Measurements from ENCODE around the gene THSD4. TPM values are rescaled to one million over a fixed set of nuclear protein-coding genes. Genes with fewer than 3 reads are reported as not detected.
"Not testable (repeated sequence)": the region's sequence is repeated elsewhere in the genome, so short reads cannot be mapped to it uniquely, and the experiment has no call there.

THSD4 gene
- total RNA-seq, 1 experiment from 2014 or later: 19.5 TPM

DNA sequence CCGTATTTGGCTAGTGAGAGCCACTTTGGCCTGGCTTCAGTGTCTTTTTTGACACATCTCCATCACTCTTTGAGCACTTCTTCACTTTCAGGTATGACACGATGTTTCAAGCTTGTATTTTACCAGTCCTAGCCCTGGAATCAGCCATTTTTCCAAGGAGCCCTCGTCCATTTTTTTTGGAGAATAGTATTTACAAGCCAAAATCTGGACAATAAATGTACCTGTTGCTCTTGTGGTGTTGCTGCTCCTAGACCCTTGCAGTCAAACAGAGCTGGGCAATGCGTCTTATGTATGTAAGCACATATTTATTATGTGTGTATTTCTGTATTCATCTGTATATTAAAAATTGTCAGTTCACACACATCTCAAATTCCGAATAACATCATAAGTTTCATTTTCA is 231.2 kb downstream of the THSD4 start:
- DNase-seq (ENCODE audit: low spot score): no peak

DNA sequence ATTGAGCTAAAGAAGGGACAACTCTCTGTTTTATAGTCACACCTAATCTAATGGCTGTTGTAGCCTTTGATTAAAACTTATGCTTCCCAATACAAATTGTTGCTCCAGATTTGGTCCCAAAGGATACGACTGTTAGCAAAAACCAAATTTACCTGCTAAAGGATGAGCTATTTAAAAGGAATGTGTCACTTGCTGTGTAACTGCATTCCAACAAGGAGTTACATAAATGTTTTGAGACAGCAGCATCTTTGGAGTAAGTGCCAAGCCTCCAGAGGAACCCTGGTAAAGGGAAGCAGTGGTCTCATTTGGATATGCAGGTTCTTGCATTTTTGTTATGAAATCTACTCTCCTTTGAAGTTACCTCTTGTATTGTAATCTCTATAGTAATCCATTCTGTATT is 233.3 kb downstream of the THSD4 start:
- no peak for DNase-seq (ENCODE audit: low spot score)

DNA sequence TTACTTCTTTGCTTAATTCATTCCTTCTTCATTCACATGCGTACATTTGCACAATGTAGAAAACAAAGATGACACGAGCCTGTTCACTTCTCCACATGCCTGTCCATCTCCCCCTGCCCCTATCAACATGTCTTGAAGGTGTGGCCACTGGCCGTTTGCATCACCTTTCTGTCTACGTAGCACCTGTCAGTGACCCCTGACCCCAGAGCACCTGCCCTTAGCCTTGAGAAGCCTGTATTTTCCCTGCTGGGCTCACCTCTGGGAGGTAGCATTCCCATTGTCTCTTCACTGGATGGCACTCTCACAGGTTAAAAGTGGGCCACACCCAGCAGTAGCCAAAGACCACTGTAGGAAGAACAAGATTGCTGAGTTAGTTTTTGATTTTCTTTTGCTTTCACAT is 234.1 kb downstream of the THSD4 start:
- no peak for DNase-seq (ENCODE audit: low spot score)

DNA sequence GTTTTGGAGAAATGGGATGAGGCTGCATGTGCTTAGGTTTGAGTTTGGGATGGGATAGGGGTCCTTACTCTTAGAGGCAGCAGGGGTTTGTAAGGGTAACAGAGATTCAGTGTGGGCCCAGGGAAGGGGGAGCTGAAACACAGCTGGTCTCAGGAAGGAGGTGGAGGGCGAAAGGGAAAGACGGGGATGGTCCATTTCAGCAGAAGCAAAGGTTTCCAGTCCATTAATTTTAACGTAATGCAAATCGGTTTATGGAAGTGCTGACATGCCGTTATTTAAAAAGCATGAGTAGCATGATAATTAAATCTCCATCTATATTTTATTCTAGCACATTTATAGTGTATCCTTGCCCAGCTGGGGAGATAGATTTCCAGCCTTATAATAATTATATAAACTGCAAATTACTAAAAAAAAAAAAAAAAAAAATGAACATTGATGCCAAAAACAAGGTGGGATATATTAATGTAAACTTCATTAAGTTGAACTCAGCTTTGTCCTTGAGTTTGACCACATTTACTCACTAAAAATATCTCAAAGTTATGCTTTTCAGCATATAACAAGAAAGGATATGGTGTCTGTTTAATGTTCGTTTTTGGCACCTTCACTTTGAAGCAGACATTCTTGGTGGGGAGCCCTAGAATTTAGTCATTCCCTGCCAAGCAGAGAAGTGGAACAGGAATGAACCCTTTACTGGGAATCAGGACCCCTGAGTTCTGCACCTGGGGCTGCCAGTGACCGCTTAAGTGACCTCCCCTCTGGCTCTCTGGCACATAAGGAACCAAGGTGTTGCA is 234.7 kb downstream of the THSD4 start:
- no peak for DNase-seq (ENCODE audit: low spot score)

DNA sequence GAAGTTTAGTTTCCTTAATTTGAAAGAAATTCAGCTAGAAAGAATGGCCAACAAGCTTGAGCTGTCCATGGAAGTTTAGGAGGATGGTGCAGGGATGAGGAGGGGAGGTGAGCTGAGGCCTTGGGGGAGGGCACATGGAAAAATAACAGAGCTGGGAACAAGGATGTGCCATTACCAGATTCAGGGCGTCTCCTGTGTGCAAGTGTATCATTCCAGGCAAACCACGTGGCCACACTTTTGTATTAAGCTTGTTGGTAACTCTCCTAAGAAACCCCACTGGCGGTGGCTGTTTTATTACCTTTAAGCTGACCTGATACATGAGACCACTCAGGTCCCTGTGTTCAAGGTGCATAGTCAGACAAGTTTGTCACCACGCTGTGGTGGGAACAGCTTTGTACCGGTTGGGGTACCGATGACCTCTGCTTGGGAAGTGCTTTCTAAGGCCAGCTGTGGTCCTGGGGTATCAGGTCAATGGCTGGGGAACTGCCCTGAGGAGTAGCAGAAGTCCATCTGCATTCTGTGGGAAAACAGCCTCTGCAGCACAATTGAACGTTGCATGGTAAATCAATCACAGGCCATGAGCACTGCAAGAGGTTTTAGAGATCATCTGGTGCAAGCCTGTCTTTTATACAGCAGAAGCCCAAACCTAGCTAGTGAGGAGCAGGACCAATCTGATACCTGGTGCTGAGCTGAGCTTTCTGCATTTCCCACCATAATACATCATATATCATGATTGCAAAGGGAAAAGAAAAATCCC is 235.5 kb downstream of the THSD4 start:
- DNase-seq (ENCODE audit: low spot score): no peak

DNA sequence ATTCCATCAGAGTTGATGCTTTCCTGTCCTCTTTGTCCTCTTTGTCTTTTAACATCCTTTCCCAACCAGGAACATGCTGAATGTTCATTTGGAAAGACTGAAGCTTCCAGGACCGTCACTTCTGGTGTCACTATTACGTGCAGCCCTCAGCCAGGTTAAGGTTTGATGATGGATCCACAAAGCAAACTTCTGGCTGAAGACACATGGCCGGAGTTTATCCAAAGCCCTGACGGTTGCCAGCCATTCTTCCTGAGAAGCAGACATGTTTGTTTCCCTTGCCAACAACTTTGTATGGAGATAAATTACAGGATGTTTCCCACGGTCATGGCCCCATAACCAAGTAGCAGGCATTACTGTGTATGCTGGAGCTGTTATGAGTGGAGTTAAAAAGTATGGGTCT is 236.9 kb downstream of the THSD4 start:
- DNase-seq (ENCODE audit: low spot score): no peak

DNA sequence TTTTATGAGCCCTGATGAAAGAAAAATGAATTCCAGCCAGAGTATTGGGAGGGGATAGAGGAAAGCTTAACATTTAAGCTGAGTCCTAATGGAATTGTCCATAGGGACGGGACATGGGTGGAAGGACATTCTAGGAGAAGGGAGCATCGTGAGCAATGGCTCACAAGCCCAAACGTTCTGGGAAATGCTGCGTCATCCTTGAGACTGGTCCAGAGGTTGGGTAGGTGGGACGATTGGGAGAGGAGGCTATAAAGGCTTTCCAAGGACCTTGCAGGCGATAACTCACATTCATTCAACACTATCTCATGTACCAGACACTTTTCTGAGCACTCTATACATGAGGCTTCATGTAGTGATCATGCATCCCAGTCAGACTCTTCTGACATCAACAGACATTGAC is 237.5 kb downstream of the THSD4 start:
- no peak for DNase-seq (ENCODE audit: low spot score)

DNA sequence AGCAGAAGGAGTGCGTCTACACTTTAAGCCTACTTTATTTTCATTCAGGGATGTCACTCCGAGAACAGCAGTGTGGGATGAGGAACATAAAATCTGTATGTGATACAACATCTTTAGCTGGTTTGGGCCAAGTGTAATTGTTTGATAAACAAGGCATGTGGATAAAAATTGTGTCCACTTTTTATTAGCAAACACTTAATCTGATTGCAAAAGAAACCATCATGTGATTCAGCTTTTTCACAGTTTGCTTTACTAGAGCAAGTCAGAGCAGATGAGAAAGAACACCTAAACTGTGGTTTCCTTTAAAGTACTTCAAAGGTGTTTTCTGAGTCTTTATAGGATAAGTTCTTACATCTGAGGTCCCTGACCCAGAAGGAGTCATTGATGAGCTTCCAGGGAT is 237.9 kb downstream of the THSD4 start:
- DNase-seq (ENCODE audit: low spot score): no peak

DNA sequence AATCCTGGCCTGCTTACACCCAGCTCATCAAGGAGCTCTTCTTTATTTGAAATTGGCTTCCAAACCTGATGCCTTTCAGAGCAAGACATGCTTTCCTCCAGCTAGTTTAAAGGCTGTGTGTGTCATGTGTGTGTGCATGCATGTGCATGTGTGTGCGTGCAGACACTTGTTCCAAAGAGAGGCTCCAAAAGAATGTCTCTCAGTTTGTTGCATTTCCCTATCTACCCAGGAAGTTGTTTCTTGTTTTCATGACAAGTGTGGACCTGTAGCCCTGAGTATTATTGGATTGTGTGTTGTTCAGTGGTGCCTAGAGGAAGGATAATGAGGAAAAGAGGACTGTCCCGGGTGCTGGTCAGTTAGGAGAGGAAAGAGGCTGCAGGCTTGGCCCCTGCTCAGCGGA is 240.0 kb downstream of the THSD4 start:
- DNase-seq (ENCODE audit: low spot score): no peak

DNA sequence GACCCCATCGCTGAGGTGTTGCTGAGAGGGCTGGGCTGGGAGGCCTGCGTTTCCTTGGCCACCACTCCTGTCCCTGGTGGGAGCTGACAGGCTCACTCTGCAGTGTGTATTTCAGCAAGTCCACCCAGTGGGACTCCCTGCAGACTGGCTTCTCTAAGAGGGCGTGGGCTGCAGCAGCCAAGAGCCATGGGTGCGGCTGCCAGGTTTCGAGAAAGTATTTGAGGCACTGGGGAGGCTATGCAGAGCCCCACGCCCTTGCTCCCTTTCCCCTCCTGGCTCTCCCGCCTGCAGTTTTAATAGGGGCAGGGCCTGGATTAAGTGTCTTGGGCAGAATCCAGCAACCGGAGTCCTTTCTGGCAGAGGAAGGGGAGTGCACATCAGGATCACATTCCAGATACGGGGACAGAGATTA is 242.1 kb downstream of the THSD4 start:
- DNase-seq (ENCODE audit: low spot score): no peak

DNA sequence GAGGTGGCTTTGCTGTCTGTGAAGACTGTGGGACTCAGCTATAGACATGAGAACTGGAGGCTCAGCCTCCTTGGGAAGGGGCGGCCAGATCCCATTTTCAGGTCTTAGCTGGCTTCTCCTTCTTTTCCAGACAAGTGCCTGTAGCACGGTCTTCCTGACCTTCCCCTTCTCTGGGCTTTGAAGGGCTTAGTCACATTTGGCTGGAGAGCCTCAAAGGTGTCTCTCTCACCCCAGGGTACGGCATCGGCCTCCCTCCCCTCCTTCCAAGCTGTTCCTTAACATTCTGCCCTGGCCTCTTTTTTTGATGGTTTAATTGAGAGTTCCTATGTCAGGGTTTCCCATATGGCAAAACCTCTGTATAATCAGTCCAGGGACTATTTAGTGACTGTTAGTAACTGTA is 242.7 kb downstream of the THSD4 start:
- no peak for DNase-seq (ENCODE audit: low spot score)

DNA sequence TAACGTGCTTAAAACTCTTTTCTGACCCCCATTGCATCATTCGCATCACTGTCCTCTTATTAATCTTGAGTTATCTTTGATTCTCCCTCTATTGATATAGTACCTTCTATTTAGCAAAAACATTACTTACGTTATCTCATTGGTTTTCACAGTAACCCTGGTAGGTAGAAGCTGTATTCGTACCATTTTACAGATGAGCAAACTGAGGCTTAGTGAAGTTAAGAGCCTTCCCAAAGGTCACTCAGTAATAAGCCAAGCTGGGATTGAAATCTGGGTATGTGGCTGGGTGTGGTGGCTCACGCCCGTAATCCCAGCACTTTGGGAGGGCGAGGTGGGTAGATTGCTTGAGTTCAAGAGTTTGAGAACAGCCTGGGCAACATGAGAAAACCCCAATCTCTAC is 244.0 kb downstream of the THSD4 start:
- DNase-seq (ENCODE audit: low spot score): no peak

DNA sequence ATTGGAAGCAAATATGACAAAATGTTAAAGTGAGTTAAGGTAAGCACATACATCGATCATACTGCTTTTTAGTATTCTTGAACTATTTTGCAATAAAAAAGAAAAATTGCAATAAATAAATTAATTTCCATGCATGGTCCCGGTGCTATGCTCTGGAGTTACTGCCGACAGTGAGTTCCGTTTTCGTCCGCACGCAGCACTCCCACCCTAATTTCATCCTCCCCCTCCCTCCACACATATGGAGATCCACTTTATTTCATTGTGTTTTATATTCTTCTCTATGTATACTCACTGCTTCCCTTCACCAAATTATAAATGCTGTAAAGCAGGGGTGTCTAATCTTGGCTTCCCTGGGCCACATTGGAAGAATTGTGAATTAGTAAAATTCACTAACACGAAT is 247.3 kb downstream of the THSD4 start:
- no peak for DNase-seq (ENCODE audit: low spot score)

DNA sequence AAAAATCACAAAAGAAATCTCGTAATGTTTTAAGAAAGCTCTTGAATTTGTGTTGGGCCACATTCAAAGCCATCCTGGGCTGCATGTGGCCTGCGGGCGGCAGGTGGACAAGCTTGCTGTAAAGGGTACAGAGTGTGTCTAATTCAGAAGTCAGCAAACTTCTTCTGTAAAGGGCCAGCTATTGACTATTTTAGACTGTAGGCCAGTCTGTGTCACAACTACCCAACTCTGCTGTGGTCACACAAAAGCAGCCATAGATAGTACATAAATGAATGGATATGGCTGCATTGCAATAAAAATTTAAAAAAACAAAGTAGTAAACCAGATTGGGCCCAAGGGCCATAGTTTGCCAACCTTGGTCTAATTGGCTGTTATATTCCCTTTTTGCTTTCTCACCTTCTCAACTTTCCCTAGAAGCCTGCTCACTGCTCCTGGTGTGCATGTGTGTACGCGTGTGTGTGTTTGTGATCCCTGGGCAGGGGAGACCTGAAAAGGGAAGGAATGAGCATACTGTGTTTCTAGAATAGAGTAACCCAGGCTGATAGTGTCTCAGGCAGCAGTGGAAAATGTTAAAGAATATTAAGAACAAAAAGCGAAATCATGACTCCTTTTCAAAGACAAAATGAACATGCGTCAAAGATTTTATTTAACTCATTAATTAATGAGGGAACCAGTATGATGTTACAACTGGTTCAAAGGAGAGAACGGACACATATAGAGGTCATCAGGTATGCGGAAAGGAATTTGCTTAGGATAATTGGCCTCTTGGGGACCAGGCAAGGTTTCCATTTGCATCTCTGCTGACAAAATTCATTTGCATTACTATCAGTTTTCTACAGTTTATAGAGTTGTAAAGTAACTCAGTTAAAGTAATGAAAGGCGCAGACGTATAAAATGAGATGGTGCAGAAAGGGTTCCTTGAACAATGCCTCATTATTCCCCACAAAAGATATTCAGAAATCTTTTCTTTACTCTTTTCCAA is 248.0 kb downstream of the THSD4 start:
- DNase-seq (ENCODE audit: low spot score): no peak

DNA sequence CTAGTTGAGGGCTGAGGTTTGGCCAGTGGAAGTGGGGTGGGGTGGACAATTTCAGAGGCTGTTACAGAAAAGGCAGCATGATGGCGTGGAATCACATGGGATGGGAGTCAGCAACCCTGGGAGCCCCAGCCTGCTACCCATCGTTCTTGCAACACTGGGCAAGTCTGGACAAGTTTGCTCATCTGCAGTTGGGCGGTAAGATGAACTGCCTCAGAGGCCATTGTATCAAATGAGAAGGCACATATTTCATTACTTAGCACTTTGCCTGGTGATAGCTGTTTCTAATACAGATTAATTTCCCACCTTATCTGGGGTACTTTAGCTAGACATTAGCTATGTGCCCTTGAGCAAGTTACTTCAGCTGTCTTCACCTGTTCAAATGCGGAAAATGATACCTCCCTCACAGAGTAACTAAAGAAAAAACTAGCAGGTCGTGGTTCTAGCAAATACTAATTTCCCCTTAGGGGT is 248.9 kb downstream of the THSD4 start:
- DNase-seq (ENCODE audit: low spot score): no peak

DNA sequence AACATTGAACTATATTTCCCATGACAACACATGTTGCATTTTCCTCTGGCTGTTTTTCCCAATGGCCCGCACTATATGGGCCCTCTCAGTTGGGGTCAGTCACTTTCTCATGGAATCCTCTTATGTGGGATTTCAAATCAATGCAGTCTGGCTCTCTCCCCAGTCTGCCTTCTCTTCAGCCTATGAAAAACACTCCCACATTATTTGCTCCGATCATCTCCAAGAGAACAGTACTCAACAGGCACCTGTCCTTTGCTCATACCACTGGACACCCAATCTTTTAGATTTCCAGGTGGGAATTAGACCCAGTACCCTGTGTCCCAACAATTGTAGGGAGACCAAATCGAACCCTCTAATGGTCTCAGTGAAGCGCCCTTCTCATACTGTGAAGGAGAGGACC is 251.3 kb downstream of the THSD4 start:
- DNase-seq (ENCODE audit: low spot score): no peak

DNA sequence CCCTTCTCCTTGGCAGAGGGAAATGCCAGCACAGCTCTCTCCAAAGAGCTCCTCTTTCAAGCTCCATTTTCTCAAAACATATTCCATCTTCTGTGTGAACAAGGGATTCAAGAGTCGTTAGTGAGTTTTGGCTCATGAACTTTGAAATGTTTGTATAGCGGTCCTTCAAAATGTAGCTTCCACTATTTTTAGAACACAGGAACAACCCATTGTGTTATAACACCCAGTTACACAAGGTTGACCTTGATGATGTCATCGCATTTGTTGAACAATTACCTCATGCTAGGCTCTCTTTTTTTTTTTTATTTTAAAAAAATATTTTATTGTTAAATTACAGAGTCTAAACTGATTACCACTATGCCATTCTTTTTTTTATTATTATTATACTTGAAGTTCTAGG is 251.7 kb downstream of the THSD4 start:
- no peak for DNase-seq (ENCODE audit: low spot score)

DNA sequence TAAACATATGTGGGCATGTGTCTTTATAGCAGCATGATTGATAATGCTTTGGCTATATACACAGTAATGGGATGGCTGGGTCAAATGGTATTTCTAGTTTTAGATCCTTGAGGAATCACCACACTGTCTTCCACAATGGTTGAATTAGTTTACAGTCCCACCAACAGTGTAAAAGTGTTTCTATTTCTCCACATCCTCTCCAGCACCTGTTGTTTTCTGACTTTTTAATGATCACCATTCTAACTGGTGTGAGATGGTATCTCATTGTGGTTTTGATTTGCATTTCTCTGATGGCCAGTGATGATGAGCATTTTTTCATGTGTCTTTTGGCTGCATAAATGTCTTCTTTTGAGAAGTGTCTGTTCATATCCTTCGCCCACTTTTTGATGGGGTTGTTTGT is 252.5 kb downstream of the THSD4 start:
- not testable (repeated sequence) for DNase-seq (ENCODE audit: low spot score)

DNA sequence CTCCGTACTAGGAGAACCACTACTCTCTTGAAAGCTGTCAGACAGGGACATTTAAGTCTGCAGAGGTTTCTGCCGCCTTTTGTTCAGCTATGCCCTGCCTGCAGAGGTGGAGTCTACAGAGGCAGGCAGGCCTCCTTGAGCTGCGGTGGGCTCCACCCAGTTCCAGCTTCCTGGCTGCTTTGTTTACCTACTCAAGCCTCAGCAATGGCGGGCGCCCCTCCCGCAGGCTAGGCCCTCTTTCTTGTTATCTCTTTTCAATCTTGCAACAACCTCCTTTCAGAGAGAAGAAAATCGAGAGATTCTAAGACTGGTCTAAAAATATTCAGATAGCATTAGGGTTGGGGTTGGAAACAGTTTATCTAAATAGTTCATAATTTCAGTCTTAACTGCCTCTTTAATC is 257.5 kb downstream of the THSD4 start:
- peak; percentile 35 for DNase-seq (ENCODE audit: low spot score)

DNA sequence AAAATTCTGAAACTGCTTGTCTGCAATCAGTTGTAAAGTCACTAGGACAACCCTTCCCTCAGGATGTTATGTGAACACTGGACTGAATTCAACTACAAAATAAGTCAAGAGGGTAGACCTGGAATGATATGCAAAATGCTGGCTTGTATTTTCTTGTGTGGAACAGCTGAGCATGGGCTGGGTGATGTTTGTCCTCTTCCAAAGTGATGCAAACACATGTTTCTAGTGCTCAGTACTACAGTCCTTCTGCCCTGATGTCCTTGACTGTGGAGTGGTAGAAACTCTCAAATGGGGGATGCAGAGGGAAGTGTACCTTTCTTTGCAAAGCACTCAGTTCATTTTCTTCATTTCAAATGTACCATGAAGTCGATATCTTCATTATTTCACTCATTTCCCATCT is 258.6 kb downstream of the THSD4 start:
- no peak for DNase-seq (ENCODE audit: low spot score)

DNA sequence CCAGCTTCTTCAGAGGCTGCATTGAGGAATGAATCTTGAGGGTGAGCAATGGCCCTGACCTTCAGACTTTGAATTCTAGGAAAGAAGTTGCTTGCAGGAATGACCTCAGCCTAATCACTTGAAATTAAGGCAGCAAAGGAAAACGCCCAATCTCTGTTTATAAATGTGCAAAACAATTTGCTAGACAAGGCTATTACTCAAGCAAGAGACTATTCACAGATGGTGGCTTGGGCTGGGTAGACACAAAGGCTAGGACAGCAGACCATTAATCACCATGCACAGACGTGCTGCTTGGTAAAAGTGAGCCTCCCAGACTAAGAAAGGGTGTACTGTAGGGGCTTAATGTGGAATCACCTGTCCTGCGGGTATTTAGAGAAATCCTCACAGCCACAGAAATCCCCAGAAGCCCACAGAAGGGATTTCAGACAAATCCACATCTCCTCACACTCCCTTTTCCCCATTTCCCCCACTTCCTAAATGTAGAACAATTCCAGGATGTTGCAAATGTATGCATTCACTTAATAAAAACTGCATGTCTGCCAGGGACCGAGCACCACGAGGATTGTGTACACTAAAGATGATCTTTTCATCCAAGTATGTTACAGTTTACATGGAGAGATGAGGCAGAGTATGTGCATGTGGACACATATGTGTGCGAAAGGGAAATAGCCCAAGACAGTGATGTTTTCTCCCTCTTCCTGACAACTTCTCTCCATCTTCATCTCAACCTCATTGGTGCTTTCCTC is 259.5 kb downstream of the THSD4 start:
- no peak for DNase-seq (ENCODE audit: low spot score)
